Measurements from ENCODE around the gene TK2. TPM values are rescaled to one million over a fixed set of nuclear protein-coding genes. Genes with fewer than 3 reads are reported as not detected.

TK2 gene
- total RNA-seq, 1 donor from 2014 or later: 21.5 TPM

GRCh38 chr16:66477028-66477515 lies 72.8 kb downstream of the TK2 start:
- H3K27me3 ChIP-seq: no peaks in the 10 kb centered on the region
- intact Hi-C loops (cut with DNase I): no loop called here
- no peaks in the 10 kb centered on the region for H3K4me1 ChIP-seq
- H3K36me3 ChIP-seq: no peaks in the 10 kb centered on the region
- TF ChIP-seq, protein P1, sequence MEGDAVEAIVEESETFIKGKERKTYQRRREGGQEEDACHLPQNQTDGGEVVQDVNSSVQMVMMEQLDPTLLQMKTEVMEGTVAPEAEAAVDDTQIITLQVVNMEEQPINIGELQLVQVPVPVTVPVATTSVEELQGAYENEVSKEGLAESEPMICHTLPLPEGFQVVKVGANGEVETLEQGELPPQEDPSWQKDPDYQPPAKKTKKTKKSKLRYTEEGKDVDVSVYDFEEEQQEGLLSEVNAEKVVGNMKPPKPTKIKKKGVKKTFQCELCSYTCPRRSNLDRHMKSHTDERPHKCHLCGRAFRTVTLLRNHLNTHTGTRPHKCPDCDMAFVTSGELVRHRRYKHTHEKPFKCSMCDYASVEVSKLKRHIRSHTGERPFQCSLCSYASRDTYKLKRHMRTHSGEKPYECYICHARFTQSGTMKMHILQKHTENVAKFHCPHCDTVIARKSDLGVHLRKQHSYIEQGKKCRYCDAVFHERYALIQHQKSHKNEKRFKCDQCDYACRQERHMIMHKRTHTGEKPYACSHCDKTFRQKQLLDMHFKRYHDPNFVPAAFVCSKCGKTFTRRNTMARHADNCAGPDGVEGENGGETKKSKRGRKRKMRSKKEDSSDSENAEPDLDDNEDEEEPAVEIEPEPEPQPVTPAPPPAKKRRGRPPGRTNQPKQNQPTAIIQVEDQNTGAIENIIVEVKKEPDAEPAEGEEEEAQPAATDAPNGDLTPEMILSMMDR (IDR thresholded peaks at IDR 0.05): no peak
- H3K4me3 ChIP-seq: no peak overlapping the region
- H3K9me3 ChIP-seq: no peaks in the 10 kb centered on the region
- no peak overlapping the region for H3K27ac ChIP-seq
- peak in 1 of 2 donors; percentile 54 for DNase-seq (ENCODE audit: low spot score in 2 of 2)

DNA sequence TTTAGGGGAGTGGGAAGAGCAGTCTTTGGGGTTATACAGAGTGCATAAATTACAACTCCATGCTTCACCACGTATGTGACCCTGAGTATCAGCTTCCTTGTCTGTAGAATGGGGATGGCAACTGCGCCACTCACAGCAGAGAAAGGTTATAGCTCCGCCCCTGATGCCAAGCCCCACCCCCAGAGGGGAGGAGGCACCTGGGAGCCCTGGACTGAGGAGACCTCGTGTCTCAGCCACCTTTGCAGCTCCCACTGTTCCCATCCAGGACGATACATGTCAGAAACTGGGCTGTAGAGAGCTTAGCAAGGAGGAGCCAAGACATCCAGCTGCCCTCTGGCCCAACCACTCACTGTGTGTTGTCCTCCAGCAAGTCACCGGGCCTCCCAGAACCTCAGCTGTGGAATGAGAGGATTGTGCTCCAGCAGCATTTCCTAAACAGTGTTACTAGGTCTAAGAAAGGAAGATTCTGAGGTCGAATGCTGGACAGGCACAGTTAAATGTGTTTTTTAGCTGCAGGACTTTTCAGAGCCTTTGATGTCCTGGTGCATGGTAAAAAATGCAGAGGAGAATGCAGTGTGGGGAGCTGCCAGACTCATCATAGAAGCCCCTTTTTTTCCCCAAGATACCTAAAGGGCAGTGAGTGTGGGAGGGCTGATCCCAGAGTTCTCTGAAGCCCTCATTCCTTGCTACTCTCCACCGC lies 73.4 kb downstream of the TK2 start:
- Histone ChIP-seq H3K27ac (no peak overlapping the region), H3K4me3 (no peak overlapping the region), H3K9me3 (no peaks in the 10 kb centered on the region), H3K27me3 (no peaks in the 10 kb centered on the region), H3K4me1 (no peaks in the 10 kb centered on the region), H3K36me3 (no peaks in the 10 kb centered on the region)
- intact Hi-C loops (cut with DNase I): no loop called here
- peak in 1 of 2 donors; percentile 53 for DNase-seq (ENCODE audit: low spot score in 2 of 2)
- TF ChIP-seq, protein P1 (IDR thresholded peaks at IDR 0.05): no peak

GRCh38 chr16:66475232-66475631 lies 74.7 kb downstream of the TK2 start:
- H3K36me3 ChIP-seq: no peaks in the 10 kb centered on the region
- no peaks in the 10 kb centered on the region for H3K4me1 ChIP-seq
- TF ChIP-seq, protein P1 (IDR thresholded peaks at IDR 0.05): no peak
- H3K4me3 ChIP-seq: no peak overlapping the region
- DNase-seq (ENCODE audit: low spot score in 2 of 2): peak in 1 of 2 donors; percentile 41
- intact Hi-C loops (cut with DNase I): no loop called here
- H3K27ac ChIP-seq: no peak overlapping the region
- H3K9me3 ChIP-seq: no peaks in the 10 kb centered on the region
- H3K27me3 ChIP-seq: no peaks in the 10 kb centered on the region

- H3K4me1 ChIP-seq: no peaks in the 10 kb centered on the region
- no peaks in the 10 kb centered on the region for H3K9me3 ChIP-seq
- intact Hi-C loops (cut with DNase I): no loop called here
- TF ChIP-seq, protein P1 (IDR thresholded peaks at IDR 0.05): no peak
- H3K4me3 ChIP-seq: no peak overlapping the region
- H3K27ac ChIP-seq: no peak overlapping the region
- peak in 1 of 2 donors; percentile 48 for DNase-seq (ENCODE audit: low spot score in 2 of 2)
- no peaks in the 10 kb centered on the region for H3K36me3 ChIP-seq
- H3K27me3 ChIP-seq: no peaks in the 10 kb centered on the region
These were observed 75.1 kb downstream of the TK2 start for GRCh38 chr16:66474750-66475199.

DNA sequence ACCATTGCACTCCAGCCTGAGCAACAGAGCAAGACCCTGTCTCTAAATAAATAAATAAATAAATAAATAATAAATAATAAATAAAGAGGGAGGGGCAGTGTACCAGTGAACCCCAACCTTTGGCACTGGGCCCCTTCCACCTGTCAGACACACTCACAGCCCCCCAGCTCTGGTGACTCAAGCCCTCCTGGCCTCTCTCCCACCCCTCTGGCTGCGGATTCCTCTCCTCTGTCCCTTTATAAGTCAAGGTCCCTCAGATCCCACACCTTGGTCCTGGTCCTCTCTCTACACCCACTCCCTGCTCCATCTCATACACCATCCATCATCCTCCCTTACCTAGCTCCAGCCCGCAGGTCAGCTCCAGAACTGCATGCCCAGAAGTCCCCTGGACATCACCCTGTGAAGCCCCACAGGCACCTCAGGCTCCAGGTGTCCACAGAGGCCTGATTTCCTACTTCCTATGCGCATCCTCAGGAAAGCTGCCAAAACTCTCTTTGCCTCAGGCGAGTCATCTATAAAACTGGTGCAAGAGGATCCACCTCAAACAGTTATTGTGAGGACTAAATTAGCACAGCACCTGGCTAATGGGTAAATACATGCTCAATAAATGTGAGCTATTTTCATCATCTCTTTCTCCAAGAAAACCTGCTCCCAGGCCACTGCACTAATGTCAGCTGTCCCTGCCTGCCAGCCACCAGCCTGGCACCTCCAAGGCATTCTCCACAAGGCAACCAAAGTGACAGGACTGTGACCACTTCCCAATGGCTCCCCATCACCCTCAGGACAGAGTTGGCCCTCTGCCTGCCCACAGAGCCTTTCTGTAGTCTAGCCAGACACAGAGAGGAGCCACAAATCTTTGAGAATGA lies 76.0 kb downstream of the TK2 start:
- Histone ChIP-seq H3K4me1 (no peaks in the 10 kb centered on the region), H3K4me3 (no peak overlapping the region), H3K9me3 (no peaks in the 10 kb centered on the region), H3K36me3 (no peaks in the 10 kb centered on the region), H3K27ac (no peak overlapping the region), H3K27me3 (no peaks in the 10 kb centered on the region)
- peak in 1 of 2 donors; percentile 46 for DNase-seq (ENCODE audit: low spot score in 2 of 2)
- intact Hi-C loops (cut with DNase I): no loop called here
- TF ChIP-seq, protein P1 (IDR thresholded peaks at IDR 0.05): no peak

Measured in ascending aorta (tissue), 2 donors.